BJ (cell line): Measurements from ENCODE around the gene ARHGAP24. TPM values are rescaled to one million over a fixed set of nuclear protein-coding genes. Genes with fewer than 3 reads are reported as not detected.

Experiments
- CTCF ChIA-PET: fragments of 350-600 bp; formaldehyde crosslinking; extraction: SDS; loops from one replicate; lab custom pipeline; 2021; ENCODE audit warnings: antibody characterized with exemption, inconsistent platforms; lab: Yijun Ruan, JAX
- POLR2A ChIA-PET: fragments of 300-600 bp; sonication (Branson Sonifier 250); formaldehyde crosslinking; extraction: SDS; loops from one replicate; lab custom pipeline; 2021; ENCODE audit warnings: antibody characterized with exemption; lab: Charles Lee
- DNase-seq: peaks from one replicate; pipeline ENCODE4 v3.0.0-alpha.2; 2011; ENCODE audit warnings: low read depth
- H3K27me3 ChIP-seq: 2 replicates; pipeline ENCODE4 v1.6.0; 2011; ENCODE audit warnings: low read length; ENCODE audit not compliant: control insufficient read depth, insufficient read depth
- H3K36me3 ChIP-seq: 2 replicates; pipeline ENCODE4 v1.5.1; 2011; ENCODE audit warnings: low read length; ENCODE audit not compliant: control insufficient read depth, insufficient read depth
- H3K4me3 ChIP-seq: 2 replicates; pipeline ENCODE4 v1.5.1; 2011; ENCODE audit warnings: low read depth, mild to moderate bottlenecking, control low read depth, low read length
- polyA plus RNA-seq: library from polyadenylated mRNA; depleted of rRNA; stranded (reverse); fragments of >200 nt; gene quantifications from 2 replicates; pipeline ENCODE4 v1.2.3, GENCODE V29; 2011
- TF ChIP-seq, protein P1 (sequence below): IDR thresholded peaks from 2 replicates; pipeline ENCODE4 v1.5.1; 2011; ENCODE audit warnings: low read depth, mild to moderate bottlenecking, control low read depth, inconsistent platforms, low read length, moderate library complexity; ENCODE audit not compliant: insufficient read depth

ARHGAP24 gene
- polyA plus RNA-seq, 1 experiment = 17.7 TPM

- TF ChIP-seq, protein P1, sequence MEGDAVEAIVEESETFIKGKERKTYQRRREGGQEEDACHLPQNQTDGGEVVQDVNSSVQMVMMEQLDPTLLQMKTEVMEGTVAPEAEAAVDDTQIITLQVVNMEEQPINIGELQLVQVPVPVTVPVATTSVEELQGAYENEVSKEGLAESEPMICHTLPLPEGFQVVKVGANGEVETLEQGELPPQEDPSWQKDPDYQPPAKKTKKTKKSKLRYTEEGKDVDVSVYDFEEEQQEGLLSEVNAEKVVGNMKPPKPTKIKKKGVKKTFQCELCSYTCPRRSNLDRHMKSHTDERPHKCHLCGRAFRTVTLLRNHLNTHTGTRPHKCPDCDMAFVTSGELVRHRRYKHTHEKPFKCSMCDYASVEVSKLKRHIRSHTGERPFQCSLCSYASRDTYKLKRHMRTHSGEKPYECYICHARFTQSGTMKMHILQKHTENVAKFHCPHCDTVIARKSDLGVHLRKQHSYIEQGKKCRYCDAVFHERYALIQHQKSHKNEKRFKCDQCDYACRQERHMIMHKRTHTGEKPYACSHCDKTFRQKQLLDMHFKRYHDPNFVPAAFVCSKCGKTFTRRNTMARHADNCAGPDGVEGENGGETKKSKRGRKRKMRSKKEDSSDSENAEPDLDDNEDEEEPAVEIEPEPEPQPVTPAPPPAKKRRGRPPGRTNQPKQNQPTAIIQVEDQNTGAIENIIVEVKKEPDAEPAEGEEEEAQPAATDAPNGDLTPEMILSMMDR = no peak
- H3K36me3 ChIP-seq = no peaks in the 10 kb centered on the region
- ChIA-PET CTCF (no interaction called here), POLR2A (no interaction called here)
- no peaks in the 10 kb centered on the region for H3K27me3 ChIP-seq
- H3K4me3 ChIP-seq = peak overlapping the region; percentile 34
- DNase-seq = no peak
Measured at GRCh38 chr4:85939595-85939994, 464.6 kb downstream of the ARHGAP24 start.

- TF ChIP-seq, protein P1 = no peak
- Histone ChIP-seq H3K36me3 (no peaks in the 10 kb centered on the region), H3K4me3 (no peak overlapping the region), H3K27me3 (no peaks in the 10 kb centered on the region)
- ChIA-PET POLR2A (no interaction called here), CTCF (interaction anchor here (1.0 kb wide), 1 partner anchor 158 kb away, joined by 3 read pairs; no protein-coding TSS in a partner anchor)
- DNase-seq = no peak
Measured at GRCh38 chr4:85940151-85940550, 465.2 kb downstream of the ARHGAP24 start.

GRCh38 chr4:85942107-85942506 lies 467.2 kb downstream of the ARHGAP24 start:
- TF ChIP-seq, protein P1 = no peak
- POLR2A ChIA-PET = no interaction called here
- H3K4me3 ChIP-seq = no peak overlapping the region
- H3K36me3 ChIP-seq = no peaks in the 10 kb centered on the region
- no peak for DNase-seq
- CTCF ChIA-PET = interaction anchor here (0.9 to 1.0 kb wide), 2 partner anchors 146 to 281 kb away, joined by 3 to 4 read pairs; no protein-coding TSS in a partner anchor
- H3K27me3 ChIP-seq = no peaks in the 10 kb centered on the region

DNA sequence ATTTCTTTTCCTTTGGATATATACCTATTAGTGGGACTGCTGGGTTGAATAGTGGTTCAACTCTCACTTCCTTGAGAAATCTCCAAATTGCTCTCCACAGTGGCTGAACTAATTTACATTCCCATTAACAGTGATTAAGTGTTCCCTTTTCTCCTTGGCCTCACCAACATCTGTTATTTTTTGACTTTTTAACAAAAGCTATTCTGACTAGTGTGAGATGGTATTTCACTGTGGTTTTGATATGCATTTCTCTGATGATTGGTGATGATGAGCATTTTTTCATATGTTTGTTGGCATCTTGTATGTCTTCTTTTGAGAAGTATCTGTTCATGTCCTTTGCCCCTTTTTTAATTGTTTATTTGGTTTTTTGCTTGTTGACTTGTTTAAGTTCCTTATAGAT lies 471.9 kb downstream of the ARHGAP24 start:
- H3K27me3 ChIP-seq = no peaks in the 10 kb centered on the region
- H3K36me3 ChIP-seq = no peaks in the 10 kb centered on the region
- DNase-seq = no peak
- TF ChIP-seq, protein P1 = no peak
- ChIA-PET POLR2A (no interaction called here), CTCF (no interaction called here)
- no peak overlapping the region for H3K4me3 ChIP-seq

- H3K27me3 ChIP-seq = no peaks in the 10 kb centered on the region
- H3K36me3 ChIP-seq = no peaks in the 10 kb centered on the region
- ChIA-PET POLR2A (no interaction called here), CTCF (no interaction called here)
- DNase-seq = no peak
- no peak overlapping the region for H3K4me3 ChIP-seq
- TF ChIP-seq, protein P1 = no peak
Measured at GRCh38 chr4:85951099-85951498, 476.1 kb downstream of the ARHGAP24 start.
